Parathyroid adenoma (tissue), 2 donors: Measurements from ENCODE around the gene SLC1A2.

Source experiments
- H2AFZ ChIP-seq: fragments of 300-600 bp; sonication (generic); one replicate; pipeline ENCODE4 v1.7.0; 2017; ENCODE audit warnings: antibody characterized with exemption, mild to moderate bottlenecking
- H3K27ac ChIP-seq: fragments of 300-600 bp; sonication (generic); one replicate; pipeline ENCODE4 v1.7.0; 2017
- H3K27me3 ChIP-seq: fragments of 300-600 bp; sonication (generic); one replicate; pipeline ENCODE4 v1.7.0; 2017; ENCODE audit warnings: low read length; ENCODE audit not compliant: control insufficient read depth, insufficient read depth
- H3K36me3 ChIP-seq: fragments of 300-600 bp; sonication (generic); one replicate; pipeline ENCODE4 v1.7.0; 2017; ENCODE audit warnings: low read length; ENCODE audit not compliant: control insufficient read depth, insufficient read depth
- H3K4me1 ChIP-seq: fragments of 300-600 bp; sonication (generic); one replicate; pipeline ENCODE4 v1.7.0; 2017; ENCODE audit warnings: control low read depth
- H3K4me2 ChIP-seq: fragments of 300-600 bp; sonication (generic); one replicate; pipeline ENCODE4 v1.7.0; 2017; ENCODE audit warnings: low read length
- H3K4me3 ChIP-seq: fragments of 300-600 bp; sonication (generic); one replicate; pipeline ENCODE4 v1.7.0; 2017; ENCODE audit warnings: low read depth, low read length
- H3K79me2 ChIP-seq: fragments of 300-600 bp; sonication (generic); one replicate; pipeline ENCODE4 v1.7.0; 2017; ENCODE audit warnings: control low read depth
- H3K9ac ChIP-seq: fragments of 300-600 bp; sonication (generic); one replicate; pipeline ENCODE4 v1.7.0; 2017; ENCODE audit warnings: mild to moderate bottlenecking
- H3K9me3 ChIP-seq: fragments of 300-600 bp; sonication (generic); one replicate; pipeline ENCODE4 v1.7.0; 2017; ENCODE audit warnings: low read length; ENCODE audit not compliant: control insufficient read depth
- TF ChIP-seq, protein P1 (sequence below): fragments of 300-600 bp; sonication (generic); IDR thresholded peaks from one replicate; pipeline ENCODE4 v1.7.0; 2017; ENCODE audit warnings: antibody characterized with exemption, mild to moderate bottlenecking
- donor health status: primary hyperparathyroidism.

The SLC1A2 gene

DNA sequence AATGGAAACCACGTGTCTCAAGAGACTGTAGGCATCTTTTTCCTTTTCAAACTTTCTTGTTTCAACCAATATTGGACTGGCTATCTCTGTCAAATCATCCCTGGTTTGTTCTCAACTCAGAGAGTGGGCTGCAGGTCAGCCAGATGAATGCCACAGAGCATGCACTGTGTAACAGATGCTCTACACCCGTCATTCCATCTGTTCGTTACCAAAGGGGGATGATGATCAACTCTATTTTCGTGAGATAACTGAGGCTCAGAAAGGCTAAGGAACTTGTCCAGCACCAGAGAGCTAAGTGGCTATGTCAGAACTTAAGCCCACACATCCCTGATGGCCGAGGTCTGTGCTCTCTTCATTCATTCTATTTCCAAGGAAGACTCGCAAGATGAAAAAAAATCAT, 42.1 kb downstream of the SLC1A2 start:
- no peaks in the 10 kb centered on the region for H3K36me3 ChIP-seq
- TF ChIP-seq, protein P1, sequence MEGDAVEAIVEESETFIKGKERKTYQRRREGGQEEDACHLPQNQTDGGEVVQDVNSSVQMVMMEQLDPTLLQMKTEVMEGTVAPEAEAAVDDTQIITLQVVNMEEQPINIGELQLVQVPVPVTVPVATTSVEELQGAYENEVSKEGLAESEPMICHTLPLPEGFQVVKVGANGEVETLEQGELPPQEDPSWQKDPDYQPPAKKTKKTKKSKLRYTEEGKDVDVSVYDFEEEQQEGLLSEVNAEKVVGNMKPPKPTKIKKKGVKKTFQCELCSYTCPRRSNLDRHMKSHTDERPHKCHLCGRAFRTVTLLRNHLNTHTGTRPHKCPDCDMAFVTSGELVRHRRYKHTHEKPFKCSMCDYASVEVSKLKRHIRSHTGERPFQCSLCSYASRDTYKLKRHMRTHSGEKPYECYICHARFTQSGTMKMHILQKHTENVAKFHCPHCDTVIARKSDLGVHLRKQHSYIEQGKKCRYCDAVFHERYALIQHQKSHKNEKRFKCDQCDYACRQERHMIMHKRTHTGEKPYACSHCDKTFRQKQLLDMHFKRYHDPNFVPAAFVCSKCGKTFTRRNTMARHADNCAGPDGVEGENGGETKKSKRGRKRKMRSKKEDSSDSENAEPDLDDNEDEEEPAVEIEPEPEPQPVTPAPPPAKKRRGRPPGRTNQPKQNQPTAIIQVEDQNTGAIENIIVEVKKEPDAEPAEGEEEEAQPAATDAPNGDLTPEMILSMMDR: no peak
- no peak overlapping the region for H2AFZ ChIP-seq
- H3K9me3 ChIP-seq: no peaks in the 10 kb centered on the region
- no peaks in the 10 kb centered on the region for H3K79me2 ChIP-seq
- H3K9ac ChIP-seq: no peak overlapping the region
- H3K4me3 ChIP-seq: no peak overlapping the region
- no peak overlapping the region for H3K4me2 ChIP-seq
- no peaks in the 10 kb centered on the region for H3K4me1 ChIP-seq
- H3K27me3 ChIP-seq: no peaks in the 10 kb centered on the region
- no peak overlapping the region for H3K27ac ChIP-seq

DNA sequence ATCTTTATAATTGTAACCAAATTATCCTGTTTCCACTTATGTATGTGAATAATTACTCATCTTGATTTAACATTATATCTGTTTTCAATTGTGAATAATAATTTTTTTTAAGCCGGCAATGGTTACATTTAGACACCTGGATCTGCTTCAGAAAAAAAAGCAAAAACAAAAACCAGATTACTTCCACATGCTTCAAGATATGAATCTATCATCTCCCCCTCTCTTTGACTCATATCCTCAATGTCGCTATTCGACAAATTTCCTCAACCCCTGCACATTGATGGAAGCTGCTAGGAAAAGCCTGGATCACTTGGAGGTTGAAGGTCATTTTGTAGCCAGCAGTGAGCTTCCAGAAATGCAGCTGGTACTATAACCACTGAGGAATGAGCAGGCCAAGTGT, 42.7 kb downstream of the SLC1A2 start:
- Histone ChIP-seq H3K27ac (no peak overlapping the region), H3K4me3 (no peak overlapping the region), H3K9me3 (no peaks in the 10 kb centered on the region), H3K9ac (no peak overlapping the region), H3K79me2 (no peaks in the 10 kb centered on the region), H3K4me2 (no peak overlapping the region), H3K36me3 (no peaks in the 10 kb centered on the region), H3K4me1 (no peaks in the 10 kb centered on the region), H2AFZ (no peak overlapping the region), H3K27me3 (no peaks in the 10 kb centered on the region)
- TF ChIP-seq, protein P1: no peak

DNA sequence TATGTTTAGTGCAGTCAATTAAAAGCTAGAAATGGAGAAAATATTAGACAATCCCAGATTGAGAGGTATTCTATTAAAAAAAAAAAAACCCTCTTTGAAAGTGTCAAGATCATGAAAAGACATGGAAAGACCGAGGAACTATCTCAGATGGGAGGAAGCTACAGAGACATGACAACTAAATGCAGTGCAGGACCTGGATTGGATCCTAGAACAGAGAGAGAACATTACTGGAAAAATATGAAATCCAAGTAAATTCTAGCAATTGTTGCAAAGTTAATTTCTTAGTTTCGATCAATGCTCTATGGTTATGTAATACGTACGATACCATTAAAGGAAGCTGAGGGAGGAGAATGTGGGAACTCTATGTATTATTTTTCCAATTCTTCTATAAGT, 43.2 kb downstream of the SLC1A2 start:
- Histone ChIP-seq H3K9ac (no peak overlapping the region), H3K4me1 (no peaks in the 10 kb centered on the region), H3K27ac (no peak overlapping the region), H3K4me2 (no peak overlapping the region), H3K79me2 (no peaks in the 10 kb centered on the region), H2AFZ (no peak overlapping the region), H3K36me3 (no peaks in the 10 kb centered on the region), H3K27me3 (no peaks in the 10 kb centered on the region), H3K9me3 (no peaks in the 10 kb centered on the region), H3K4me3 (no peak overlapping the region)
- TF ChIP-seq, protein P1: no peak

DNA sequence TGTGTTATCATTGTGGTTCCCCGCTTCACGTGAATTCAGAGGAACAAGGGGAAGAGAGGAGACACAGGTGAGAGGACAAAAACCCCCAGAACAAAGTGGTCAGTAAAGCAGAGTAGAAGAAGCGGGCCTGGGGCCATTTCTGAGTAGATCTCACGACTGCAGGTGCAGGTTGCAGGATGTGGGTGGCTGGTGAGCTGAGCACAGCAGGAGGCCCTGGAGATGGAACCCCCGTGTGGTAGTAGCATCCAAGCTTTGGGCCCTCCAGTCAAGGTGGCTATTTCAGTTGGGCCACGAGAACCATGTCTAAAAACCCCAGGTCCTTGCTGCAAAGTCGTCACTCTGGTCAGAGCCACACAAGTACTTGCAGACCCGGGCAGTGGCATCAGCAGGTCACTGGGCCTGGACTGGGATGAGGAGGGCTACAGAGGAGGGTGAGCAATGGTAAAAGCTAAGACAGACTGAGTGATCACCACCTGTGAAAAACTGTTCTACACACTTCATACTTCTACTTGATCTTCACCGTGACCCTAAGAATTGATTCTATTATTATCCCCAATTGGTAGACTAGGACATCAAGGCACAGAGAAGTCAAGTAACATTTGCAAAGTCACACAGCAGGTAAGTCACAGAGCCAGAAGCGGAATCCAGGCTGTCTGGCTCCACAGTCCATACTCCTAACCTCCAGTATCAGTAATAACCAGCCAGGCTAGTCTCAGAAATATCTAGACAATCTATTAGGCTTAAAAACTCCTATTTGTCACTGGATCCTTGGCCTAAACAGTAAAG, 43.8 kb downstream of the SLC1A2 start:
- H3K36me3 ChIP-seq: no peaks in the 10 kb centered on the region
- no peaks in the 10 kb centered on the region for H3K4me1 ChIP-seq
- no peaks in the 10 kb centered on the region for H3K79me2 ChIP-seq
- H3K4me2 ChIP-seq: no peak overlapping the region
- H3K9ac ChIP-seq: no peak overlapping the region
- no peak overlapping the region for H3K27ac ChIP-seq
- no peaks in the 10 kb centered on the region for H3K27me3 ChIP-seq
- no peak overlapping the region for H2AFZ ChIP-seq
- TF ChIP-seq, protein P1: no peak
- H3K9me3 ChIP-seq: no peaks in the 10 kb centered on the region
- no peak overlapping the region for H3K4me3 ChIP-seq
